DMS53 (cell line): ENCODE results near the gene SEMA4D.
A peak's percentile ranks its signal among the peaks of the same experiment; 100 is the strongest.
"Not testable (repeated sequence)": the region's sequence is repeated elsewhere in the genome, so short reads cannot be mapped to it uniquely, and the experiment has no call there.

Experiments
- DNase-seq: peaks from one replicate; lab custom pipeline; 2025; lab: John Stamatoyannopoulos, UW

Gene SEMA4D

DNA sequence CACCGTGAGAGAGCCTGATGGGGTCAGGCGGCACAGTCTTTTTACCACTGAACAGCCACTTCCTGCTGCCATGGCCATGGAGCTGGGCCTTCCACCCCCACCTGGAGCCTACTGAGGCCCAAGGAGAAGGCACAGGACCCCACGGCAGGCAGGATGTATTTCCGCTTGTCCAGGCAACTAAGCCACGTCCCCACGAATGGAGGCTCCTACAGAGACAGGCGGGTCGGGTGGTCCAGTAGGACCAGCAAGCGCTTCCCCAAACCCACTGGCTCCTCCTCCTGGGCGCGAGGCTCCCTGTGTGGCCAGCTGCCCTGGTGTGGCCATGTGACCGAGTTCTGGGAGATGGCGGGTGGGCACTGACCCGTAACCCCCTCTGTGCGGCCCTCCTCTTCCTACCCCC is 113.1 kb downstream of the SEMA4D start:
- no peak for DNase-seq

GRCh38 chr9:89383721-89384300 is 114.1 kb downstream of the SEMA4D start:
- no peak for DNase-seq

- DNase-seq: no peak
Measured at GRCh38 chr9:89383030-89383720, 114.7 kb downstream of the SEMA4D start.

DNA sequence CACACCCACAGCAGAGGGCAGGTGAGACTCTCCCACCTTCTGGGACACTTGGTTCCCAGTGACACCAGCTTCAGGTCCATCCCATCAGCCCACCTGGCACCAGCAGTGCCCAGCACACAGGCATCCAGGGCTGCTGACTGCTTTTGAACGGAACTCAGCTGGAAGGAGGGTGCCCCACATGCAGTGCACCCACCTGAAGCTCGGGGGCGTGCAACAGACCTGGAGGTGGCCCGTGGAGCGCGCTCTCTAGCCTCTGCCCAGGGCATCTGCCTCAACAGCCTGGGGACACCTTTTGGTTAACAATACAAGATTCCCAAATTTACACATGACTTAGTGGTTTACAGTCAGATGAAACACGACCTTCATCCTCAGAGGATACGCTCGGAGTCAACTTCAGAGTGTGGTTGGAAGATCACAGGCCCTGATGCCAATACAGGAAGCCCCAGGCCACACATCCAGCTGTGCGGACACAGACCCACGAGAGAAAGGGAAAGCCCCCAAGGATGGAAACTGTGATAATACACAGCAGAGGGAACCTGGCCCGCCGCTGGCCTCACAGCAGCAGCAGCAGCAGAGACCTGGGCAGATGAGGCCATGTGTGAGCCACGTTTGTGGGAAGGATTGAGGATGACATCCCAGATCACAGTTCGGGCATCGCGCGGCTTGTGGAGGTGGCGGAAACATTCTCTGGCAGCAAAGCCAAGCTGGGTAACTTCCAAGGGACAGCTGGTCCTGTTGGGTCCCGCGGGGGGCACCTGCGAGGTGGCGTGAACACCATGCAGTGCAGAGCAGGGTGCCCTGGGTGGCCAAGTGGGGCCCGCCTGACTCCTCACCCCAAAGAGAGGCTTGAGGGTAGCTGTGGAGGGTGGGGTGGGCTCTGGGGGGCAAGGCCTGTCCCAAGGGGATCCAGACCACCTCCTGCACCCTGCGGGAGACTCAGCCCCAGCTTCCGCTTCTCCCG is 115.6 kb downstream of the SEMA4D start:
- no peak for DNase-seq

GRCh38 chr9:89381308-89381609 is 116.7 kb downstream of the SEMA4D start:
- no peak for DNase-seq

DNA sequence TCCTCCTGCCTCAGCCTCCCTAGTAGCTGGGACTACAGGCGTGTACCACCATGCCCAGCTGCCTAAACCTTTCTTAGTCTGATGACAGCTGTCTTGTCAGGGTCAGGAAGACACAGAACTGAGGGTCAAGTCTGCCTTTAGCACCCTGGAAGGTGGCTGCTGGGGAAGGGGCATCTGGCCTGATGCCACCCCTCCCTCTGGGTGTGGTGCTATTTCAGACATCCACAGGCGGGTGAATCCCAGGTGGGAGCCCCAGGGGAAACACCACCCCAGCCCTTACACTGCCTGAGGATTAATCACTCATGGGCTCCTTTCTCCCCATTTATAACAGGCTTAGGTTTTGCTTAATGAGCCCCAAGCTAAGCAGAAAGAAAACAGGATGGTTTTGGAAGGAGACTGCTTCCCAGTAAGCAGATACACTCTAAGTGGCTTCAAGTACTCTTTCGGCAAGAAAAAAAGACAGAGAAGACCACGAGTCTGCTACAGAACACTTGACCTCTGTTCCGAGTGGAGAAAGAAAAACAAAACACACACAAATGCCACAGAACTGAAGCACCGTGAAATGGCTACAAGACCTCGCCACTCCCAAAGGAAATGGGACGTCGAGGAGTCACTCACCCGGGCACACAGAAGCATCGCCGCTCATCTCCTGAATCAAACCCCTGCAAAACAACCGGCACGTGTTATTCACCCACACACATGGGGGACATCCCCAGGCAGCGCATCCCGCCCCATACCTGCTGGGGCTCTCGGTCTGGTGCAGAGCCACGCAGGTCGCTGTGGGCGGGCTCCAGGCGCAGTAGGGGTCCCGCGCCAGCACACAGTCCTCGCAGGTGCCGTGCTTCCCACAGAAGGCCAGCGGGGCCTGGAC is 117.2 kb downstream of the SEMA4D start:
- DNase-seq: peak; percentile 20

GRCh38 chr9:89379508-89380115 is 118.3 kb downstream of the SEMA4D start:
- no peak for DNase-seq

DNA sequence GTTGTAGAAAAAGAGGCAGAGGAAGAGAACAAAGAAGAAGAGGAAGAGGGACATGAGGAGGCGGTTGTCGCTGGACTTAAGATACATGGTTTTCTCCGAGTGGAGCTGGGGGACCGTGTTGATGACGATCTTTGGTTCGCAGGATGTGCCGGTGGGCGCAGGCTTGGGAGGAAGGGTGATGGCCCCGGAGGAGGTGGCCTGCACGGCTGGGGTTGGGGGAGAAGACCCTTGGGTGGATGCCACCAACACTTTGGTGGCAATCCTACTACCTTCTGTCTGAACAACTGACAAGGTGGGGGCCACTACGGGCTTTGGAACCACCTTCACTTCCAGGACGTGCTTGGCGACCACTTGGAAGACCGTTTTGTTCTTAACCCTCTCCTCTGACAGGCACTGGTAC is 118.9 kb downstream of the SEMA4D start:
- no peak for DNase-seq

DNA sequence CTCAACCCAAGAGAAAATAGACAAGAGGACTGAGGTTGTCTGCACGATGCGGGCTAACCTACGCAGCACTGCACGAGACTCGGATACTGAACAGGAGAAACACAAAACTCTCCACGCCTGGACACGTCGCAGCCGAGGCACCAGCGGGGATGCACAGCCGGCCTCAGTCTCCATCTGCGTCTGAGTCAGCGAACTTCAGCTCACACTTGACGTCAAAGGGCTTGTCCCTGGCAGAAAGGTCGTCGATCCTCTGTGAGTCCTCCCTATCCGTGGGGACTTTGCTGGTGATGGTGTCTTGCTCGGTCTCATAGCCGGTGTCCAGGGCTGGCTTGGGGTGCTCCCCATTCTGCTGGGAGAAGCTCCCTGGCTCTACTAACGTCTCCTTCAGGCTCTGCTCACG is 119.4 kb downstream of the SEMA4D start:
- no peak for DNase-seq

- DNase-seq: no peak
Measured at GRCh38 chr9:89377411-89377810, 120.5 kb downstream of the SEMA4D start.

DNA sequence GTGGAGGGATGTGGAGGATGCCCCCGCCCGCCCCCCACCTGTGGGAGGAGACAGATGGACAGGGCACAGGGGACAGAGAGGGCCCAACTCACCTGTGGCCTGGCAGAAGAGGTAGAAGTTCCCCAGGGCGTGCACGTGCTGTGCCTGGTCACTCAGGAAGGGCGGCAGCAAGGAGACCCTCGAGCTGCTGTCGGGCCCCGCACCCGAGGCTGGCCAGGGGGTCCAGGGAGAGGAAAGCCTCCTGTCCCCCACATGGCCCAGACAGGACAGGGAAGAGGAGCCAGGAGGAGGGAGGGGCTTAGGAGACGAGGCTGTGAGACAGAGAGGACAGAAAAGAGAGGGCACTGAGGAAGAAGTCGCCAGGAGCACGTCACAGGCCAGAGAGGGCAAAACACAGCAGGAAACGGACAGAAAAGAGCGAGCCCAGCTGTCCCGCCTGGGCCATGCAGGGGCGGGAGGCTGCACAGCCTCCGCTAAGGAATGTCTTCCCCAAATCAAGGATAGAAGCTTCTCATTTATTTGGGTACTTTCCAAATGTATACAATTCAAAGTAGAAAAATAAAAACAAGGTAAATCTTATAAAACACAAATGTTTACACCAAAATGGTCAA is 121.1 kb downstream of the SEMA4D start:
- no peak for DNase-seq

- DNase-seq: no peak
Measured at GRCh38 chr9:89376286-89376685, 121.6 kb downstream of the SEMA4D start.

DNA sequence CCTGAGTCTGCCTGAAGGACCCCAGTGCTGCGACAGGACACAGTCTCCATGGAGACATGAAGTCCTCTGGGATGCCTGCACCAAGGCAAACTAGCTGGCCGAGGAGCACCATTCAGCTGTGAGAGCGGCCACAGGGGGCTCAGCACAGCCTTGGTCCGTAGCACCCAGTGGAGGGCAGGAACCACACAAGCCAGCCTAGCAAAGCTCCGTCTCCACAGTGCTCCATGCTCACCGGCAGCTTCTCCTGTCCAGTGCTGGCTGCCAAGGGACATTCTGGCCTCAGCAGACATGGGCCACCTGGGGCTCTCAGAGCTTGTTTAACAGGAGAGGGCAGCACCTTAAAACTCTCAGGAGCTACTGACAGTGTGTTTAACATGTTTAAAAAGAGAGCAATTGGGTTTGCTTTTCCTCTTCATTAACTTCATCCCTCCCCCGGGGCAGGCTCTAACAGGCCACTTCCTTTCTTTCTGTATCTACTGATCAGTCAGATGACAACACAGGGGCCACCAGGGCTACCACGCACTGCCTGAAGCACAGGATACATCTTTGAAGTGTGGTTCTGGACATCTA is 122.6 kb downstream of the SEMA4D start:
- DNase-seq: no peak

DNA sequence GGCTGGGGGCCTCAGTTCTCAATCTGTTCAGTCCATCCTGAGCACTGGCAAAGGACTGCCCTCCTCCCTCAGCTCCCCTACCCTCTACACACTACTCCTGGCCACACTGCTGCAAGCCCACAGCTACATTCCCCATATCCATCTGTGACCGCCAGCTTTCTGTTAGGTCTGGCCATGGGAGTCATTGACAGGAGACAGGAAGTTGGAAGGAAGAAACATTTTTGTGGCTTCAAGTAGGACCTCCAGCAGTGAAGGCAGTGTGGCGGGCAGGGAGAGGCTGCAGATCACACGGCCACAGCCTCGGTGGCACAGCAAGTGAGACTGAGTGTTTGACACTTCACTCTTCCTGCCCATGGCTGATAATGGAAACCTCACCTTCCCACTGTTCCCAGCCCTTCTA is 123.7 kb downstream of the SEMA4D start:
- DNase-seq: no peak

- no peak for DNase-seq
Measured at GRCh38 chr9:89372979-89373378, 124.9 kb downstream of the SEMA4D start.

DNA sequence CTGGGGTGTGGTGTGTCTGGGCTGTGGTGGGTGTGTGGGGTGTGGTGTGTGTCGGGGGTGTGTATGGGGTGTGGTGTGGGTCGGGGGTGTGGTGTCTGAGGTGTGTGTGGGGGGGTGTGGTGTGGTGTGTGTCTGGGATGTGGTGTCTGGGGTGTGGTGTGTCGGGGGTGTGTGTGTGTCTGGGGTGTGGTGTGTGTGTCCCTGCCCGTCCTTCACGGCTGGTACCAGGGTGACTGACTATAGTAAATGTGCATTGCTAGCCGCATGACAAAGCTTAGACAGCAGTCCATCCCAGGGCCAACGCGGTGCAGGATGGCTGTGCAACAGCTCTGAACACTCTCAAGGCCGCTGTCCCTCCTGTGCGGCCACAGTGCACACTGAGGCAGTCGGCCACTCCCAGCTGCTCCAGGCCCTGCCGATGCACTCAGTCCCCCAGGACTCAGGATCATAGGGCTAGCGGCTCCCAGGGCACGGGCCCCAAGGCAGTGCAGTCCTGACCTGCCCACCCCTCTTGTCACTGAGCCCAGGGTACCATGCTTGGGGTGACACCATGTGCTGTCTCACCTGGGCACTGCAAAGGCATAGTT is 125.6 kb downstream of the SEMA4D start:
- peak; percentile 37 for DNase-seq

GRCh38 chr9:89371791-89372190 is 126.1 kb downstream of the SEMA4D start:
- DNase-seq: not testable (repeated sequence)

DNA sequence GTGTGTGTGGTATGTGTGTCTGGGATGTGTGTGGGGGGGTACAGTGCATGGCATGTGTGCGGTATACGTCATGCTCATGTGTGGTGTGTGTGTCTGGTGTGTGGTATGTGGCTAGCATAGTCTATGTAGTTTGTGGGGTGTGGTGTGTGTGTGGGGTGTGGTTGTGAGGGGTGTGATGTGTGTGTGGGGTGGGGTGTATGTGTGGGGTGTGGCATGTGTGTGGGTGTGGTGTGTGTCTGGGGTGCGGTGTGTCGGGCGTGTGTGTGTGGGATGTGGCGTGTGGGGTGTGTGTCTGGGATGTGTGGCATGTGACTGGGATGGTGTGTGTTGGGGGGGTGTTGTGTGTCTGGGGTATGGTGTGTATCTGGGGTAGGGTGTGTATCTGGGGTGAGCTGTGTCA is 127.3 kb downstream of the SEMA4D start:
- DNase-seq: no peak

GRCh38 chr9:89368978-89369377 is 128.9 kb downstream of the SEMA4D start:
- no peak for DNase-seq

DNA sequence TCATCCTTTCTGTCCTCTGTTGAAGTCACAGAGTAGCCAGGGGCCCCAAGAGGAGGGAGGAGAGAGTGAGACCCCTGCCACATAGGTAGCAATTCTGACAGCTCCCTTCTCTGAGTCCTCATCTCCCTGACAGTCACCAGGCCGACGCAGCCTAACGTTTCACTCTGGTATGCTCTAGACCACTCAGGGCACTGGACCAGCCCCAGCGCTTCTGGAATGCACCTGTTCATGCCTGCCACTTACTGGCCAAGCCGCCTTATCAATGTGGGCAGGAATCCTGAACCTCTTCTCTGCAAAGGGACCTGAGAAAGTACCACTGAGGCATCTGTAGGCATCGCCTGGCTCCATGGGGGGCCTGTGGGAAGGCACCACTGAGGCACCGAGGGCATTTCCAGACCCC is 129.4 kb downstream of the SEMA4D start:
- no peak for DNase-seq
